ENCODE results near the gene RSPH10B. TPM values are rescaled to one million over a fixed set of nuclear protein-coding genes. Genes with fewer than 3 reads are reported as not detected.
"Not testable (repeated sequence)": the region's sequence is repeated elsewhere in the genome, so short reads cannot be mapped to it uniquely, and the experiment has no call there.

The RSPH10B gene
- total RNA-seq, 1 experiment from 2014 or later, result 0.26 TPM

- DNase-seq (ENCODE audit: low read depth, low spot score); H3K4me1 ChIP-seq (ENCODE audit: control insufficient read depth, insufficient read depth, low read length); ATAC-seq; CTCF ChIA-PET; H3K9me3 ChIP-seq (ENCODE audit: control insufficient read depth, insufficient read depth, low read depth, low read length); H3K4me3 ChIP-seq (ENCODE audit: low read depth in 2 of 2, low read length in 2 of 2); POLR2A ChIA-PET; intact Hi-C loops (cut with micrococcal nuclease; ENCODE audit: unreplicated experiment); H3K27me3 ChIP-seq (ENCODE audit: control insufficient read depth, insufficient read depth, low read length); in situ Hi-C loops (cut with HindIII; ENCODE audit: low pct_unique_long_range_greater_than_20kb, low sequenced_read_pairs); H3K27ac ChIP-seq (ENCODE audit: low read length); BruUV-seq (replicated peaks); H3K36me3 ChIP-seq (ENCODE audit: control insufficient read depth, insufficient read depth, low read length): not testable (repeated sequence)
These were observed 40.2 kb downstream of the RSPH10B start for GRCh38 chr7:5930290-5930689.

GRCh38 chr7:5926263-5926870 is 44.1 kb downstream of the RSPH10B start:
- H3K27ac ChIP-seq (ENCODE audit: low read length); DNase-seq (ENCODE audit: low read depth, low spot score); BruUV-seq (replicated peaks); POLR2A ChIA-PET; H3K4me1 ChIP-seq (ENCODE audit: control insufficient read depth, insufficient read depth, low read length); intact Hi-C loops (cut with micrococcal nuclease; ENCODE audit: unreplicated experiment); ATAC-seq; H3K27me3 ChIP-seq (ENCODE audit: control insufficient read depth, insufficient read depth, low read length); H3K36me3 ChIP-seq (ENCODE audit: control insufficient read depth, insufficient read depth, low read length); in situ Hi-C loops (cut with HindIII; ENCODE audit: low pct_unique_long_range_greater_than_20kb, low sequenced_read_pairs); CTCF ChIA-PET; H3K4me3 ChIP-seq (ENCODE audit: low read depth in 2 of 2, low read length in 2 of 2); H3K9me3 ChIP-seq (ENCODE audit: control insufficient read depth, insufficient read depth, low read depth, low read length): not testable (repeated sequence)

- BruUV-seq (replicated peaks); CTCF ChIA-PET; H3K9me3 ChIP-seq (ENCODE audit: control insufficient read depth, insufficient read depth, low read depth, low read length); in situ Hi-C loops (cut with HindIII; ENCODE audit: low pct_unique_long_range_greater_than_20kb, low sequenced_read_pairs); DNase-seq (ENCODE audit: low read depth, low spot score); H3K27ac ChIP-seq (ENCODE audit: low read length); ATAC-seq; H3K4me3 ChIP-seq (ENCODE audit: low read depth in 2 of 2, low read length in 2 of 2); H3K36me3 ChIP-seq (ENCODE audit: control insufficient read depth, insufficient read depth, low read length); intact Hi-C loops (cut with micrococcal nuclease; ENCODE audit: unreplicated experiment); H3K27me3 ChIP-seq (ENCODE audit: control insufficient read depth, insufficient read depth, low read length); POLR2A ChIA-PET; H3K4me1 ChIP-seq (ENCODE audit: control insufficient read depth, insufficient read depth, low read length): not testable (repeated sequence)
These were observed 45.9 kb downstream of the RSPH10B start for GRCh38 chr7:5924630-5925029.

- H3K27me3 ChIP-seq (ENCODE audit: control insufficient read depth, insufficient read depth, low read length); BruUV-seq (replicated peaks); H3K4me3 ChIP-seq (ENCODE audit: low read depth in 2 of 2, low read length in 2 of 2); H3K9me3 ChIP-seq (ENCODE audit: control insufficient read depth, insufficient read depth, low read depth, low read length); H3K27ac ChIP-seq (ENCODE audit: low read length); ATAC-seq; CTCF ChIA-PET; intact Hi-C loops (cut with micrococcal nuclease; ENCODE audit: unreplicated experiment); POLR2A ChIA-PET; H3K36me3 ChIP-seq (ENCODE audit: control insufficient read depth, insufficient read depth, low read length); in situ Hi-C loops (cut with HindIII; ENCODE audit: low pct_unique_long_range_greater_than_20kb, low sequenced_read_pairs); DNase-seq (ENCODE audit: low read depth, low spot score); H3K4me1 ChIP-seq (ENCODE audit: control insufficient read depth, insufficient read depth, low read length): not testable (repeated sequence)
These were observed 46.3 kb downstream of the RSPH10B start for GRCh38 chr7:5924180-5924579.

GRCh38 chr7:5916529-5916928 is 54.0 kb downstream of the RSPH10B start:
- H3K27ac ChIP-seq (ENCODE audit: low read length); POLR2A ChIA-PET; H3K4me3 ChIP-seq (ENCODE audit: low read depth in 2 of 2, low read length in 2 of 2); in situ Hi-C loops (cut with HindIII; ENCODE audit: low pct_unique_long_range_greater_than_20kb, low sequenced_read_pairs); H3K9me3 ChIP-seq (ENCODE audit: control insufficient read depth, insufficient read depth, low read depth, low read length); H3K4me1 ChIP-seq (ENCODE audit: control insufficient read depth, insufficient read depth, low read length); DNase-seq (ENCODE audit: low read depth, low spot score); H3K36me3 ChIP-seq (ENCODE audit: control insufficient read depth, insufficient read depth, low read length); BruUV-seq (replicated peaks); CTCF ChIA-PET; ATAC-seq; intact Hi-C loops (cut with micrococcal nuclease; ENCODE audit: unreplicated experiment); H3K27me3 ChIP-seq (ENCODE audit: control insufficient read depth, insufficient read depth, low read length): not testable (repeated sequence)

GRCh38 chr7:5908835-5909234 is 61.7 kb downstream of the RSPH10B start:
- H3K27me3 ChIP-seq (ENCODE audit: control insufficient read depth, insufficient read depth, low read length); H3K36me3 ChIP-seq (ENCODE audit: control insufficient read depth, insufficient read depth, low read length); H3K27ac ChIP-seq (ENCODE audit: low read length); H3K4me3 ChIP-seq (ENCODE audit: low read depth in 2 of 2, low read length in 2 of 2); H3K9me3 ChIP-seq (ENCODE audit: control insufficient read depth, insufficient read depth, low read depth, low read length); POLR2A ChIA-PET; intact Hi-C loops (cut with micrococcal nuclease; ENCODE audit: unreplicated experiment); H3K4me1 ChIP-seq (ENCODE audit: control insufficient read depth, insufficient read depth, low read length); BruUV-seq (replicated peaks); ATAC-seq; DNase-seq (ENCODE audit: low read depth, low spot score); in situ Hi-C loops (cut with HindIII; ENCODE audit: low pct_unique_long_range_greater_than_20kb, low sequenced_read_pairs); CTCF ChIA-PET: not testable (repeated sequence)

- H3K27me3 ChIP-seq (ENCODE audit: control insufficient read depth, insufficient read depth, low read length); POLR2A ChIA-PET; H3K4me3 ChIP-seq (ENCODE audit: low read depth in 2 of 2, low read length in 2 of 2); H3K4me1 ChIP-seq (ENCODE audit: control insufficient read depth, insufficient read depth, low read length); intact Hi-C loops (cut with micrococcal nuclease; ENCODE audit: unreplicated experiment); DNase-seq (ENCODE audit: low read depth, low spot score); in situ Hi-C loops (cut with HindIII; ENCODE audit: low pct_unique_long_range_greater_than_20kb, low sequenced_read_pairs); CTCF ChIA-PET; H3K27ac ChIP-seq (ENCODE audit: low read length); BruUV-seq (replicated peaks); ATAC-seq; H3K9me3 ChIP-seq (ENCODE audit: control insufficient read depth, insufficient read depth, low read depth, low read length); H3K36me3 ChIP-seq (ENCODE audit: control insufficient read depth, insufficient read depth, low read length): not testable (repeated sequence)
These were observed 65.8 kb downstream of the RSPH10B start for GRCh38 chr7:5904726-5905125.

- DNase-seq (ENCODE audit: low read depth, low spot score); in situ Hi-C loops (cut with HindIII; ENCODE audit: low pct_unique_long_range_greater_than_20kb, low sequenced_read_pairs); BruUV-seq (replicated peaks); POLR2A ChIA-PET; H3K27me3 ChIP-seq (ENCODE audit: control insufficient read depth, insufficient read depth, low read length); H3K9me3 ChIP-seq (ENCODE audit: control insufficient read depth, insufficient read depth, low read depth, low read length); H3K36me3 ChIP-seq (ENCODE audit: control insufficient read depth, insufficient read depth, low read length); ATAC-seq; H3K27ac ChIP-seq (ENCODE audit: low read length); H3K4me3 ChIP-seq (ENCODE audit: low read depth in 2 of 2, low read length in 2 of 2); intact Hi-C loops (cut with micrococcal nuclease; ENCODE audit: unreplicated experiment); H3K4me1 ChIP-seq (ENCODE audit: control insufficient read depth, insufficient read depth, low read length): not testable (repeated sequence)
- CTCF ChIA-PET, result interaction anchor here (0.6 kb wide), 1 partner anchor 24 kb away, joined by 9 read pairs; no protein-coding TSS in a partner anchor
These were observed 67.5 kb downstream of the RSPH10B start for GRCh38 chr7:5903002-5903401.

All from Panc1 (cell line).